NCI-H1694 treated with DMSO at 0.1 percent for 48 hours (cell line): ENCODE results near the gene RGS16.
"Not testable (repeated sequence)": the region's sequence is repeated elsewhere in the genome, so short reads cannot be mapped to it uniquely, and the experiment has no call there.

ENCODE experiments used
- DNase-seq: peaks from one replicate; lab custom pipeline; 2025; lab: John Stamatoyannopoulos, UW

Gene RGS16, protein sequence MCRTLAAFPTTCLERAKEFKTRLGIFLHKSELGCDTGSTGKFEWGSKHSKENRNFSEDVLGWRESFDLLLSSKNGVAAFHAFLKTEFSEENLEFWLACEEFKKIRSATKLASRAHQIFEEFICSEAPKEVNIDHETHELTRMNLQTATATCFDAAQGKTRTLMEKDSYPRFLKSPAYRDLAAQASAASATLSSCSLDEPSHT

DNA sequence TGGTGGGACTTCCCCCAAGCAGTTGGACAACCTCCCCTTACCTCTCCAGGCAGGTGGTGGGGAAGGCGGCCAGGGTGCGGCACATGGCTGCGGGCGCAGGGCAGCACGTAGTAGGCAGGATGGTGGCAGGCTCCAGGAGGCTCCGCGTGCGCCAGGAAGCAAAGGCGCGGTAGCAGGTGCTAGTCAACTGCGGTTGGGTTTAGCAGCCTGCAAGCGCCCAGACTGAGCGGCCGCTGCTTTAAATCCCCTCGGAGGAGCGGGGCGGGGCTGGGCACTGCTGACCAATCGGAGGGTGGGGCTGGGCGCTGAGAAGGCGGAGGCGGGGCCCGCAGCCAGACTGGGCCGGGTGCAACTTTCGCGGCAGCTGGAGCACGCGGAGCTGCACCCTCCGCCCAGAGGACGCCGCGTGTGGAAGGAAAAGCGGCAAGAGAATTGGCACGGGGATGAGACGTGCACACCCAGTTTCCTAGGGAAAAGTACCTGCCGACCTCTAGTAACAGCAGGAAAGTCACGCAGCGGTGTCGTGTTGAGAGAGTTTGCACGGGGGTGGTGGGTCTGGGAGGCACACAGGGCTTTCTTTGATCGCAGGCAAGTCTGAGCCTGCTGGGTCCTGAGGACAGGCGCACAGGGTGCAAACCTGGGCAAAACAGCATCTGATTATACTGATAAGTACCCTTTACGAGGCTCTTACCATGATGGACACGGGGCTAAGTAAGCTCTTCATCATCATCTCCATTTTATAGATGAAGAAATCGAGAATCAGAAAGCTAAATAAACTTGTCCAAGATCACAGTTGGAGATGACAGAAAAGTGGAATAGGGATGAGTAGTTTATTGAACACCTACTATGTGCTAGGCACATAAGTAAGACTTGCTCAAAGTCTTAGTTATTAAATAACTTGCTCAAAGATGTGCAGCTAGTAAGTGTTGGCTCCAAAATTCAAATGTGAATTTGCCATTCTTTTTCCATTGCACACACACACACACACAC is at the start of gene RGS16:
RGS16 (minus strand) TSS at position 215 of the 990 bp plus-strand sequence; CDS start at position 85, 130 bp downstream.
- DNase-seq = peak; percentile 95

GRCh38 chr1:182653986-182654385 is 49.8 kb upstream of the RGS16 start:
- no peak for DNase-seq

DNA sequence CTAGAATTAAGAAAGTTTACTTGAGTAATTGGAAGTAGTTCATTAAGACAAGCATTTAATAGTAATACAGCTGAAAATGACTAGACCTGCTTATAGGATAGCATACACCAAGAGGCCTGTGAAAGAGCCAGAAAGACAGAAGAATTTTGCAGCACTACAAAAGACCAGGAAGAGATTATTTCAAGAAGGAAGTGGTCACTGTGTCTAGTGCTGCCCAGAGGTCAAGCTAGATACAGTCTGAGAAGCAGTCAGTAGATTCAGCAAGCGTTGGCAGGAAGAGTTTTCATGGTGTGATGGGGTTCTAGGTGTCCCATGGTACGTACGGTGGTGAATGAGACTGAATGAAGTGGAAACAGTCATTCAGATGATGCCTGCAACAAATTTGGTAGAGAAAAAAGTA is 48.7 kb upstream of the RGS16 start:
- DNase-seq = no peak

- DNase-seq = no peak
These were observed 47.1 kb upstream of the RGS16 start for GRCh38 chr1:182651339-182651724.

DNA sequence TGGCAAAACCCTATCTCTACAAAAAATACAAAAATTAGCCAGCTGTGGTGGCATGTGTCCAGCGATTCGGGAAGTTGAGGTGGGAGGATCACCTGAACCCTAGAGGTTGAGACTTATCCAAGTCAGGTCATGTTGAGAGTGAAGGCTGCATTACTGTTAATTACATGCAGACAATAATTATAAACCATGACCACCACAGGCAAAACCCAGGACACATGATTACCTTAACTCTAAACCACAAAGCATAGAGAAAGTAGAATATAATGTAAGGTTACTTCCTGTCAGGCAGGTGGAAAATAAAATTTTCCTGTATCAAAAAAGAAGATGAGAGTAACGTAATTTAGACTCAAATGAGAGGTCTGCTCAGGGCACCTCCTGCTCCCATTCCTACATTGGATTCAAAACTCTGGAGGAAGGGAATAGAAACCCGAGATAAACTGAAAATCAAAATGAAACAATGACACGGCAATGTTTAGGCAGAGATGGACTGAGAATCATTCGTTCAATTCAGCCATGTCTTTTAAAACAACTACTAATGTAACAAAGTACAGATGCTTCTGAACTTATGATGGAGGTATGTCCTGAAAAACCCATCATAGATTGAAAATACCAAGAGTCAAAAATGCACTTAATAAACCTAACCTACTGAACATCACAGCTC is 46.6 kb upstream of the RGS16 start:
- DNase-seq = no peak

GRCh38 chr1:182649041-182649440 is 44.9 kb upstream of the RGS16 start:
- no peak for DNase-seq

- no peak for DNase-seq
These were observed 42.5 kb upstream of the RGS16 start for GRCh38 chr1:182646739-182647138.

- DNase-seq = no peak
These were observed 40.7 kb upstream of the RGS16 start for GRCh38 chr1:182644886-182645285.

- no peak for DNase-seq
These were observed 39.5 kb upstream of the RGS16 start for GRCh38 chr1:182643699-182644098.

DNA sequence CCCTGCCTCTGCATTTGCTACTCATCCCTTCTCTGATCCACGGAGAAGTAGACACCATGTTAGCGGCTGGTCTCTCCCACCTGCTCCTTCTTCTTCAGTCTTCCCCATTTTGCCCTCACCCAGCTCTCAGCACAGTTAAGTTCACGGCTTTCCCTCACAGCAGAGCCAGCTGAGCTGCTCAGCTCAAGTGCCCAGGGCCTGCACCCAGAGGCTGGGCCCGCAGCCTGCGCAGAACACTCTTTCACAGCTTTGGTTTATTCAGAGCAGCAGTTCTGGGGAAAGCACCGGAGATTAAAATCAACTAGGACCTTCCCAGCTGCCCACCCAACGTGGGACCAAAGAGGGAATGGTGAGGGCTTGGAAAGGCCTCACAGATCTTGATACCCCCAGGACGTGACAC is 38.3 kb upstream of the RGS16 start:
- no peak for DNase-seq

GRCh38 chr1:182641561-182641960 is 37.4 kb upstream of the RGS16 start:
- DNase-seq = no peak

GRCh38 chr1:182639330-182639729 is 35.1 kb upstream of the RGS16 start:
- no peak for DNase-seq

DNA sequence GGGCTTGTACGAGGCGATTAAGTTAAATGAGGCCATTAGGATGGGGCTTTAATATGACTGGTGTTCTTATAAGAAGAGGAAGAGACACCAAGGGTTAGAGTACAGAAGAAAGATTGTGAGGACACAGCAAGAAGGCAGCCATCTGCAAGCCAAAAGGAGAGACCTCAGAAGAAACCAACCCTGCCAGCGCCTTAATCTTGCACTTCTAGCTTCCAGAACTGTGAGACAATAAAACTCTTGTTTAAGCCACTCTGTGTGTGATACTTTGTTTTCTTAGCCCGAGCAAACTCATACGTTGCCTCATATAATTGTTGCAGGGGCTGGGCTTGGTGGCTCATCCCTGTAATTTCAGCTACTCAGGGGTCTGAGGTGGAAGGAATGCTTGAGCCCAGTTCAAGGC is 33.6 kb upstream of the RGS16 start:
- no peak for DNase-seq

- no peak for DNase-seq
These were observed 31.7 kb upstream of the RGS16 start for GRCh38 chr1:182635871-182636270.

DNA sequence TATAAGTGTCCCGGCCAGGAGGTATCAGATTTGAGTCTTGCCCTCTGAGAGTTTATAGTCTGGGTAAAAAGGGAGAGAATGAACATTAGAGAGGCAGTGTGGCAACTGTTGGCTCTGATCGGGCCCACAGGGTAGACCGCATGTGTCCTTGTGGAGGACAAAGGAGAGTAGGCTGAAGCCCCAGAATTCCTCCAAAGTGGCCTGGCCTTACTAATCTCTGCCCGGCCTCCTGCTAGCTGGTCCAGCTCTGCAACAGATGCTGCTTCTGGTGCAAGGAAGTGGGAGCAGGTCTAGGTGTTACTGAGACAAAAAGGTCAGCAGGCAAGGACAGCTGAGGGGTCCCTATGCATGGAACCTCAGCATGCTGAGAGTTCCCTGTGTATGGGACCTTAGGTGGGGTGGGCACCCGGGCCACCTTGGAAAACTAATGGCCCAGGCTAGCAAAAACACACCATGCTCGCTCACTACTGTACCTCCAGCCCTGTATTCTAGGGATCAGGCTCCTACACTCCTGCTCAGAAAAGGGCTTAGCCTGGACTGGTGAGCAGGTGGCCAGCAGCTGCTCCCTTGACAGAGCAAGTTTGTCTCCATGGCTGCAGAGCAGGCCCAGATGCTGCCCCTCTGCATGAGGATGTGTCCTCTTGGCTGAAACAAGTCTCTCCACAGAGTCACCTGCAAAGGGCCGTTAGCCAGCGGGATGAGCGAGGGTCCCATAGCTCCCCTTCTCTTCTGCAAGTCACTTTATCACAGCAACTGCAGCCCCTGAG is 30.3 kb upstream of the RGS16 start:
- DNase-seq = peak; percentile 86

GRCh38 chr1:182633657-182634281 is 29.6 kb upstream of the RGS16 start:
- DNase-seq = peak; percentile 98

- no peak for DNase-seq
These were observed 28.8 kb upstream of the RGS16 start for GRCh38 chr1:182633031-182633430.

- DNase-seq = not testable (repeated sequence)
These were observed 28.3 kb upstream of the RGS16 start for GRCh38 chr1:182632441-182632857.

- DNase-seq = no peak
These were observed 27.8 kb upstream of the RGS16 start for GRCh38 chr1:182631954-182632353.

- DNase-seq = no peak
These were observed 27.0 kb upstream of the RGS16 start for GRCh38 chr1:182631053-182631677.

DNA sequence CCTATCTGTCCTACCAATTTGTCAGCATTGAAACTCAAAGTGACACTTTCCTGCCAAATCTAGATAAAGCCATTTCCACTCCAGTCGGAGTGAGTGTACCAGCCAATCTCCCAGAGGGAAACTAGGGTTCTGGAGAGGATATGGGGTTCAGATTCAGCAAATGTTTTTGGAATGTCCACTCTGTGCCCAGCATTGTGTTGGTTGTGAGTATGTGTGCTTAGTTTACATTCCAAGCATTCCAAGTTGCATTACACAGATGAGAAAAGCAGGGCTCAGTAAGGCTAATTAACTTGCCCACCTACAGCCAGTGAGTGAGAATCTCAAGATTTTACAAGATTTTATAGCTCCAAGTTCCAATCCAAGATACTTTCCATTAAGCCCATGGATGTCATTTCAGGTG is 26.4 kb upstream of the RGS16 start:
- DNase-seq = no peak
